ENCODE measurements around the gene CHPF.
A peak's percentile ranks its signal among the peaks of the same experiment; 100 is the strongest.

The CHPF gene

DNA sequence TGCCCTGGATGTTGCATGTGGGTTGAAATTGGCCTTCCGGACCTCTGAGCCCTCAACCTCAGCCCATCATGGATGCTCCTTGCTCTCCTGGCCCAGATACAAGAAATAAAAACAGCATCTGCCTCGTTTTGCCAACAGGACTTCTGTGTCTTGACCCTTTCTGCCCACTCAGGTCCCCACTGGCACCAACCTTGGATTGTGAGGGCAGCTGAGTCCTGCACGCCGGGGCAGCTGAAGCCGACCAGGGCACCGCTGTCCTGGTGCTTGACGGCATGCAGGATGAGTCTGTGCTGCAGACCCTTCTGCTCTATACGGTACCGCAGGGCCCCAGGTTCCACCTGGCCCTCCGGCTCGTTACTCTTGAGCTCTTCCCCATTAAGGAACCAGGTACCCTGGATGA is 23.0 kb upstream of the CHPF start:
- DNase-seq = no peak

DNA sequence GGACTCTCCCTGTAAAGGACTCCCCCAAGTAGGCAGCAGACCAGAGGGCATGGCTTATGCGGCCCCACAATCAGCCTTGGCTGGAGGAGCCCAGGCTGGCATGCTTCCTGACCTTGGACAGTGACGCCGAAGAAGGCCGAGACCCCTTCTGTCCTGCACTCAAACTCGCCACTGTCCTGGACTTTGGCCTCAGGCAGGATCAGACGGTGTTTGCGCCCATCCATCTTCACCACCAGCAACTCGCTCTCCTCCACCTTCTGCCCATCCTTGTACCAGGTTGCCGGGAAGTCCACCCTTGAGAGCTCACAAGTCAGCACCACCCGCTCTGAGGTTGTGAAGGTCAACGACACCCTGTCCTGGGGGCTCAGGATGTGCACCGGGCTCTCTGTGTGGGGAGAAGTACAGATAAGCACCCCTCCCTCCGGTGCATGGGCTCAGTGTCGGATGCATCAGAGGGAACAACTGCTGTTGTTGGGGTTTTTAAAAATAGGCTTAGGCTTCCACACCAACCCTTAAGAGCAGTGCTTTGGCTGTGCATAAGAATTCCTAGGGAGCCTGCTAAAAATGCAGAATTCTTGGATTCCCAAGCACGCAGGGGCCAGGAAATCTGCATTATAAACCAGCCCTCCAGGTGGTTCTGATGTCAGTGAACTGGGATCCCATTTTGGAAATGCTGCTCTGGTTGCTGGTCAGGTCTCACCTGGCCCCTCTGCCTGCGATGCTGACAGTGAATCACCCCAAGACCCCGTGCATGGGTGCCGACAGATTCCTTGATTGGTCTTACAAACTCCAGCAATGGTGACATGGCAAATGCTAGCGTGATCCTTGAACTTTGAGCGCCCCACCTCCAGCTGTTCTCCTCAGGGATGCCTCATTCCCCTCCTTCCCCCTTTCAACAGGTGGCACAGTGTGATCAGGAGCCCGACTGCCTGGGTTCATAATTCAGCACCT is 21.8 kb upstream of the CHPF start:
- DNase-seq = no peak

DNA sequence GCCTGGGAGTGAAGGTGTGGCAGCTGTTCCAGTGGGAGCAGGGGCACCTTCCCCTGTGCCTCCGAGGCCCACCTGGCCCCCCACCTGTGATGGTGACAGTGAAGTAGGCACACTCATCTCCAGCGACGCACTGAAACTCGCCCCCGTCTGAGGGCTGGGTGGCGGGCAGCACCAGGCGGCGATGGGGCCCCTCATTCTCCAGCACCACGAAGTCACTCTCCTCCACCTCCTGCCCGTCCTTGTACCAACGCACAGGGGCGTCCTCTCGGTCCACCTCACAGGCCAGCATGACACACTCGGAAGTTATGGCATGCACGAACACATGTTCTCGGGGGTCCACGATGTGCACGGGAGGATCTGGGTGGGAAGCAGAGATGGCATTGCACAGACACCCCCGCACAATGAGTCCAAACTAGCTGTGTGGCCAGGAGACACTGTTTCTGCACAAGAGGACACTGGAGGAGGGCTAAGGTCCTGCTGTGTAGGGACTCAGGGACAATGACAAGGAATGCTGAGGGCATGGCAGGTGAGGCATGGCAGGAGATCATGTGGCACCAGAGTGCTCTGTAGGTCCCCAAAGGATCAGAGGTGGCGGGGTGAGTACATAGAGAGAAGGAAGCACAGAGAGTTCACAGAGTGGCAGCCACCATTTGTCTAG is 19.8 kb upstream of the CHPF start:
- DNase-seq = no peak

DNA sequence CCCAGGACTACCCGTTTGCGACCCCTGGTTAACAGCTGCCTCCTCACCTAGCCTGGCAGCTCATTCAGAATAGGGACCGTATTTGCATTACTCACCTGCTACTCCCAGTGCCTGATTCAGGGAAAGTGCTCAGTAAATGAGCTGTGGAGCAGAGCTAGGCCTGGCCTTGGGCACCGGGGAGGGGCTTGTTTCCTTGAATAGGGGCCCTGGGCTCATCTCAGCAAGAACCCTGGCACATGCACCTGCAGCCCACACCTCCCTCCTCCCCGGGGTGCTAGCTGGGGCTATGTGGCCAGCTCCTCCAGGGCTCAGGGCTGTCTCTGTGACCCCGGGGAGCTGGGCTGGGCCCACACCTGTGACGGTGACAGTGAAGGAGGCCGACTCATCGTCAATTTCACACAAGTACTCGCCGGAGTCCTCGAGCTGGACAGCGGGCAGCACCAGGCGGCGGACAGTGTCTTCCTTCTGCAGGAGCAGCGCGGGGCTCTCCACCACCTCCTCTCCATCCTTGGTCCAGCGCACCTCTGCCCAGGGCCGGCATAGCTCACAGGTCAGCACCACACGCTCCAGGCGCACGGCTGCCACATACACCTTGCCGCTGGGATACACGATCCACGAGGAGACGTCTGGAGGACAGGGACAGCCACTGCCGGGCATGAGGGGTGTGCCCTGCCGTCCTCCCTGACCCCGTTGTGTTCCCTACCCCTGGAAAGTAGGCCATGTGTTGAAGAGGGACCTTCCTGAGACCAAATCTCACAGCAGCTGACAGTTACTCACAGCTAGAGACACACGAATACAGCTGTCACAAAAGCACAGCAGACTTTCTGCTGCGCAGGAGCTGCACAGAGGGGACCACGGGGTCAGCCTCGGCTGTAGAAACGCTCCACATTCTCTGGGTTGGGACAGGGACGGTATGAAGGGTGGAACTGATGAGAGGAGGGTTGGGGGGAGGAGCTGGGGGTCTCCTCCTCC is 18.7 kb upstream of the CHPF start:
- no peak for DNase-seq

DNA sequence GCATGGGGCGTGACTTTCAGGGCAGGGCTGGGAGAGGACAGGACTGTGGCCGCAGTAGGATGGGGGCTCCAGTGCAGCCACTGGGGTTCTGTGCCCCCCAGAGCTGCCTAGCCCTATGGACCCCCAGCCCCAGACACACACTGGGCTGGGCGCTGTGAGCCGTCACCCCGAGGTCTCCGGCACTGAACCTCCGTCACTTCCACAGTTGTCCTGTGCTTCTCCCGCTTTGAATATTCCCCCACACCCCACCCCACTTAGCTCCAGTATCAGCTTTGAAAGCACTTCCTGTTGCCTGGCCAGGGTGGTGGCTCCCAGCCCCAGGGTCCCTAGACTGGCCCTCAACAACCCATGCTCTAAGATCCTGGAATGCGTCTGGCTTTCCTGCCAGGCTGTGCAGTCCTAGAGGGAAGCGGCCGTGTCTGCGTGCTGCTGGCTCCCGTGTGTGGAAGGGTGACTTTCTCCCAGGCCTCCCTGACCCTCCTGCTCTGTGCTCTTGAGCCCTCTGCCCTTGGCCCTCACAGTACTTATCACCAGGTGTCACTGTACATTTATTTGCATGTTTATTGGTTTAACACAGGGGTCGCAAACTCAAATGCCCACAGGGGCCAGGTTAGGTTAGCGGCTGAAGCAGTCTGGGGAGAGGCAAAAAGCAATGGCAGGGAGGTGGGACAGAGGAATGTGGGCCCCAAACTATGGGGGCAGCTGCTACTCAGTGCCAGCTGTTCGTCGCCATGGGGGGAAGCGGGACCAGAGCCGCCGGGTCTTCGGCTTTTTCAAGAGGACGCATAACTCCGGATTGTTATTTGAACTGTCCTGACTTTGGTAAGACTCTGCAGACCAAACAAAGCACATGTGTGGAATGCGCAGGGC is 17.8 kb upstream of the CHPF start:
- DNase-seq = no peak

DNA sequence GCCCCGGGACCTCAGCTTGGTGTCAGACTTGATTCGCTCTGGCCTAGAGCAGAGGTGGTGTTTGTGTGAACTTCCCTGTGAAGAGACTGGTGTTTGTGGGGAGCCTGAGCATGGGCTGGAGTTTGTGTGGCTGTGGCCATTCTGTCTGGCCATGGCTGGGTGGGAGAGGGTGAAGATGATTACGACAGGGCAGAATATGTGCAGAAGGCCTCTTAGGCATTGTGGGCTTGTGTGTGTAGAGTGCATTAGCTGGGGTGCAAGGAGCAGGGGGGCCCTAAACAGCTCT is 17.2 kb upstream of the CHPF start:
- DNase-seq = no peak

DNA sequence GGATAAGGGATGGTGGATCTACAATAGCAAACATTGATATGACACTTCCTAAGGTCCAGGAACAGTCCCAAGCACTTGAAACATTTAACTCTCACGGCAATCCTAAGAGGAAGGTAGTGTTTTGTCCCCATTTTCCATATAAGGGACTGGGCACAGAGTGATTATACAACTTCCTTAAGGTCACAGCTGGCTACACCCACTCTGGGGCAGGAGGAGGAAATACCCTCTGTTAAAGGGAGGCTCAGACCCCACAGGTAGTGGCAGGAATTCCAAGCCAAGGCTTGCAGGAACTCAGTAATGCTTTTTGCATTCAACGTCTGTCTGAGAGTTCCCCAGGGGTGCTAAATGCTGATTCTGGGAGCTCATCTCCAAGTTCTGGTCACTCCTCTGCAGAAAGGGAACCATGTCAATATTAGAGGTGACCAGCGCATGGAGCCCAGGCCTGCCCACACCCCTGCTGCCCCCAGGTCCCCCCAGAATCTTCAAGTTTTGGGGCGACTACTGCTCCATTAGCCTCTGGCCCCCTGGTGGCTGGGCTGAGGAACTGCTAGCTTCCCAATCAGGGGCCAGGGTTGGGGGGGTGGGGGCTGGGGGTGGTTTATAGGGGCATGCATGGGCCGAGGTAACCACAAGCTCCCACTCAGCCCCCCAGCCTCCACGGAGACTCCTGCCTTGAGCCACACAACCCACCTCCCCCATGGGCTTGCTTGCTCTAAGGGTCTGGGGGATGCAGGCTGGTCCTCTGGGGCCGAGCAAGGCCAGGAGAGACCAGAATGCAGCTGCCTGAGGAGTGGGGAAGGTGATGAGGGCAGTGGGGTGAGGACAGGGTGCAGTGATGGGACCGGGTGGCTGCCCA is 16.7 kb upstream of the CHPF start:
- DNase-seq = no peak

DNA sequence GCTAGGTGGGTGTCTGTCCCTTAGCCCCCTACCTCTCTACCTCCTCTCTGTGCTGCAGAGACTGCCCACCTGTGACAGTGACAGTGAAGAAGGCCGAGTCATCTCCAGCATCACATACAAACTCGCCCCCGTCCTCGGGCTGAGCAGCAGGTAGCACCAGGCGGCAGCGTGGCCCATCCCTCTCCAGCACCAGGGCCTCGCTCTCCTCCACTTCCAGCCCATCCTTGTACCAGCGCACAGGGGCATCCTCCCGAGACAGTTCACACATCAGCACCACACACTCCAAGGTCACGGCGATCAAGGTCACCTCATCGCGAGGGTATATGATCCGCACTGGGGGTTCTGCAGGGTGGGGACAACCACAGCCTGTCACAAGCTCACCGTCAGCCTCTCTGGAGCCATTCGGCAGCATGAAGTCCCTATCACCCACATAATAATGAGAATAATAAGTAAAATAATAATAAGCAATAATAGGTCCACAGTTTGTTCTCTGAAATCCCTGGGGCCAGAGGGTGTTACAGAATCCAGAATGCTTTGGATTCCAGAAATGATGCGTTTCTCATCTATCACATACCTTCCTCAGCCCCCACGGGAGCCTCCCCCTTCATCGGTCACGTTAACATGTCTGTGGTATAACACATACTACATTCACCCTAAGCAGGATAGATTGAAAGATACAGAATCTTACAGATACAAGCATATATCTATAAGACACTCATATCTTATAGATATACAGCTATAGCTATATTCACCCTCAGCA is 15.7 kb upstream of the CHPF start:
- no peak for DNase-seq

DNA sequence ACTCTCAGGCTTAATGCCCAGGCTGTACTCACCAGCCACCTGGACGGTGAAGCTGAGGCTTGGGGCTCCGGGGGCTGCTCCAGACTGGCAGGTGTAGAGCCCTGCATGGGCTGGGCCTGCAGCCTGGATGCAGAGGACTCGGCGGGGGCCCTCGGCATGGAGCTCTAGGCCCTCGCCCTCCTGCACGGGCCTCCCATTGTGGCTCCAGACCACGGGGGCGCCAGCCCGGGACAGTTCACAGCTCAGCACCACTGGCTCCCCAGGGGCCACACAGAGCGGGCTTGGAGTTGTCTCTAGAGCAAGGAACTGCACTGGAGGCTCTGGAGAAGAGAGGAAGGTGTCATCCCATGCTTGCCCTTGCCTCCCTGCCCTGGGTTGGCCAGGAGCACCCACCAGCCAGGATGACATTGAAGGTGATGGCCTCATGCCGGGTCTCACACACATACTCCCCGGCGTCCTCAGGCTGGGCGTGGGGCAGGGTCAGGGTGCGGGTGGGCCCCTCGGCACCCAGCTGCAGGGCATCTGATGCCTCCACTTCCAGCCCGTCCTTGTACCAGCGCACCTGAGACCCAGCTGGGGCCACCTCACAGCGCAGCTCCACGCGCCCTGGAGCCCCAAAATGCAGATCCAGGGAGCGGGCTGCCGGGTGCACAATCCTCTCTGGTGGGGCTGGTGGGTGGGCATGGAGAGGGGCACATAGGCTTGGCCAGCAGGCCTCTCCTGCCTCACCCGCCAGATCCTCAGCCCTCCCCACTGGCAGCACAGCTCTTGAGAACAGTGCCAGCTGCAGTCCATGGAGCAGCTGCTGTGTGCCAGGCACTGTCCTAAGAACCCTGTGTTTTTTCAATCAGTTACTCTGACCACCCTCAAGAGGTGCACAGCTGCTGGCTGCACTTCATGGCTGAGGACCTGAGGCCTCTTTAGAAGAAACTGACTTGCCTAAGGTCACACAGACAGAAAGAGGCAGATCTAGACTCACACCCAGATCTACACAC is 14.5 kb upstream of the CHPF start:
- no peak for DNase-seq

DNA sequence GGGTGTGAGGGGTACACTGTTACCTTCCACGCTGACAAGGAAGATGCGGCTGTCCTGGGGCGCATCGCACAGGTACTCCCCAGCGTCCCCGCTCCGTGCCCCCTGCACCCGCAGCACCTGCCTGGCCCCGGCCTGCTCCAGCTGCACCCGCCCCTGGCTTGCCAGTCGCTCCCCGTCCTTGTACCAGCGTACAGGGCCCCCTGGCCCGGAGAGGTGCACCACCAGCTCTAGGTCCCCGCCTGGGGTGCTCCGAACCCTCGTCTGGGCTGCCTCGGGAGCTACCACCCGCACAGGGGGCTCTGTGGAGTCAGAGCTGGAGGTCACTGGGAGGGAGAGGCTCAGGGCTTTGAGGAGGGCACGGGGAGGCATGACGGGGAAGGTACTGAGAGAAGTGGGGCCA is 13.7 kb upstream of the CHPF start:
- DNase-seq = no peak

DNA sequence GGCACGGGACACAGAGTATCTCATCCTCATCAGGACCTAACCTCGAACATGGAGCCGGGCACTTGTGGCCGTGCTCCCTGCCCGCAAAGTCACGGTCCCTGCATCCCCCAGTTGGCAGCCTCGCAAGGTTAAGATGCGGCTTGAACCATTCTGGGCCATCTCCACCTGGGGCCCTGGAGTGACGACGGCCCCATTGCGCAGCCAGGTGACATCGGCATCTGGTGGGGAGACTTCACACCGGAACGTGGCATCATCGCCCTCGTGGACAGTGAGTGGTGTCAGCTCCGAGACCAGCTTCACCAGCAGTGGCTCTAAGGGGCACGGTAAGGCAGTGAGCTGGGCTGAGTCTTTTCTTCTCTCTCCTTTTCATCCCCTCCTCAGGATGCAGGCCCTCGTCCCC is 12.8 kb upstream of the CHPF start:
- no peak for DNase-seq

DNA sequence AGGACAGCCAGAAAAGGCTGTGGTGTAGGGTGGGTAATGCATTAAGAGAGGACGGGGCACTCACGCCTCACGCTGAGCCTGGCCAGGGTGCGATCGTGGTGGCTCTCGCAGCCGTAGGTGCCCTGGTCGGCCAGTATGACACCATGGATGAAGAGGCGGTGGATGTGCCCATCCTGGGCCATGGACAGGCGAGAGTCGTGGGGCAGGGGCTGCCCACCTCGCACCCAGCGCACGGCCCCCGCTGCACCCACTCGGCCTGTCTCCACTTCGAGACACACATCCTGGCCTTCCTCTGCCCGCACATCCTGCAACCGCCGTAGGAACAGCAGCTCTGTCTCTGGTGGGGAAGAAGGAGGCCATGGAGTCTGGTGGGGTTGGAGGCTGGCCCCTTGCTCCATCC is 12.3 kb upstream of the CHPF start:
- DNase-seq = no peak

DNA sequence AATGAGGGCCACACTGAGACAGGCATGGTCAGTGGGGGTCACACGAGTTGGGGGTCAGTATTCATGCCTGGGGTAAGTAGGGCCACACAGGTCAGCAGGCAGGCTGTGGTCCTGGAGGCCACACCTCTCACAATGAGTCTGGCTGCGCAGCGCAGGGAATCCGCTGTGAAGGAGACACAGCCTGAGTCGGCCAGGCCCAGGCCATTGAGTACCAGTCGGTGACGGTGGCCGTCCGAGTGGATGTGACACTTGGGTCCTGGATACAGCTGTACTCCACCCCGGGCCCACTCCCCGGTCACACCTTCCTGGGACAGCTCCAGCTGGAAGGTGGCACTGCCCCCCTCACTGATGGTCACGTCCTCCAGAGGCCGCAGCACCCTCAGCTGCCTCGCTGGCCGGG is 10.7 kb upstream of the CHPF start:
- DNase-seq = no peak

DNA sequence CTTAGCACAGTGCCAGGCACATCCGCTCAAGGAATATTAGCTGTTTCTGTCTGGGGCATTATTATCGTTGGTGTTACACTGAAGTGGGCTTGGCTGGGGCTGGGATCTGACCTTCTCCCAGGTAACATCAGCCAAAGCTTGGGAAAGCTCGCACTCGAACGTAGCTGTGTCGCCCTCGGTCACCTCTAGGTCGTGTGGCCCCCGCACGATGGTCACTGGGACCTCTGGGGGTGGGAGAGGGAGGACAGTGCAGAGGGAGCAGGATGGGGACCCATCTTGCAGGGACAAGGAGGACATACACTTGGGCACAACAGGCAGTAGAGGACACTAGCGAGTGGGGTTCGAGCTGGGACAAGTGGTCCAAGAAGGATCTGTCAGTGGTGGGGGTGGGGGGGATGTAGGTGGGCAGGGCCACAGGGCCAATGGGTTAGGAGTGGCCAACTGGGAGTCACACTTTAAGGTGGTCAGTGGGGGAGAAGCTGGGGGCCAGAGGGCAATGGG is 9.9 kb upstream of the CHPF start:
- no peak for DNase-seq

DNA sequence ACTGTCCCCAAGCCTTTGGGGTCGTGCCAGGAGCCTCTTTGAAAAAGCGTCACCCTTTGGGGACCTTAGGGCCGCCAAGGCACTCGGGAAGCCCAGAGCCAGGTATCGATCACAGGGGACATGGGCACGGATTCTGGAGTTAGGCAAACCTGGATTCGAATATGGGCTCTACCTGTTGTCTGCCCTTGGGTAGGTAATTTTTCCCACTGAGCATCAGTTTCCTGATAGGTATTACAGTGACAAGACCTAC is 9.5 kb upstream of the CHPF start:
- no peak for DNase-seq

DNA sequence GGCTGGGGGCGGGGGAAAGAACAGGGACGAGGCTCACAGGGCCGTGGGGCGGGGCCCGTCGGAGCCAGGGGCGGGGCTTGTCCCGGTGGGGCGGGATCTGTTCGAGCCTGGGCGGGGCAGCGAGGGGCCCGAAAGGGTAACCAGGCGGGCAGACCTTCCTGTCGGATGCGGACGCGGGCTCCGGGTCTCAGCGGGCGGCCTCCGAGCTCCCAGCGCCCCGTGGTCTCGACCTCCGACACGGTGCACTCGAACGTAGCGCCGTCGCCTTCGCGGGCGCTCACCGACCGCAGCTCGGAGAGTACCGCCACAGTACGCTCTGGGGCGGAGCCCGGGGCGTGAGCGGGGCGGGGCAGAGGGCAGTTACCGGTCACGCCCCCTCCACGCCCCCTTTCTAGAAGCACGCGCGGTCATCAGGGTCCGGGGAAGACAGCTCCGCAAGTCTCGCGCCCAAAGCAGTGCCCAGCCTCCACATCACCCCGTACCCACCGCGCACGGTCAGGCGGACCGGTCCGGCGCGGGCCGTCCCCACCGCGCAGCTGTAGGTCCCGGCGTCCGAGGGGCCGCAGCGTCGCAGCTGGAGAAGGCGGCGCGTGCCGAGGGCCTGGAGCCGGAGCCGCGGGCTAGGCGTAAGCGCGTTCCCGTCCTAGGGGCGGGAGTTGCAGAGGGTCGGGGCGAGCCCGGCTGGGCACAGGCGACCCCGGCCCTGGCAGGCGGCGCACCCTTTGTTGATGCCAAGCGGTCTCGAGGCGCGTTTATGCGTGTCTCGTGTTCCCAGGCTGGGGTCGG is 9.0 kb upstream of the CHPF start:
- DNase-seq = peak; percentile 46

DNA sequence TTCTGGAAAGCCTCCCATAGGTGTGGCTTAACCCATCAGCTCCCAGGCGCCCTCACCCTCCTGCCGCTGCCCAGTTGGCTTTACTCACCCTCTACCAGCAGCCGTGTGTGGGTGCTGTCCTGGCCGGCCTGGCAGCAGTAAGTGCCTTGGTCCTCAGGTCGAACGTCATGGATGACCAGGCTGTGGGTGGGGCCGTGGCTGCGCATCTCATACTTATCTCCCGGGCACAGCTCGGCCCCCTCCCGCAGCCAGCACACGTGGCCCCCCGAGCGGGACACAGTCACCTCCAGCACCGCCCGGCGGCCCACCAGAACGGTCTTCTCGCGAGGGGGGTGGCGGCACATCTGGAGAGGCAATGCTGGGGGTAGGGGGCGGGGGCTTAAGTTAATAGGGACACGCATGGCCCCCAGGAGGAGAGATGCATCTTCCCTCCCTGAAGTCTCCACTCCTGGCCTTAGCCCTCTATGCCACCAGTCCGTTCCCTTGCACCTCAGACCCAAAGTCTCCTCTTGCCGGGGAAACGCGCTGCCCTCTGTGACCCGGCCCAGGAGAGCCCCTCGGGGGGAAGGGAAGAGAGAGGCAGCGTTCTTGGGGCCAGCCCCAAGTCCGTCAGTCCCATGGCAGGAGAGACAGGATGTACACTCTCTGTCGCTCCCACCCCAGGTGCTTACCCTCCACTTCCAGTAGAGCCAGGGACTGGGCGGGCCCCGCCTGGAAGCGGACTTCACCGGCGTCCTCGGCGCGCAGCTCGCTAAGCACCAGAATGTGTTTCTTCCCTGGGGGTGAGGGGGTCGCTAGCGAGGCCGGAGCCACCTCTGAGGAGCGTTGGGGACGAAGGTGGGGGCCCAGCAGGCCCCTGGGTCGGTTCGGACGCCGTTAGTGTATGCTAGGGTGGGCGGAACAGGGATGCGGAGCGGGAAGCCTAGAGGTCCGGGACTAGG is 8.1 kb upstream of the CHPF start:
- no peak for DNase-seq

DNA sequence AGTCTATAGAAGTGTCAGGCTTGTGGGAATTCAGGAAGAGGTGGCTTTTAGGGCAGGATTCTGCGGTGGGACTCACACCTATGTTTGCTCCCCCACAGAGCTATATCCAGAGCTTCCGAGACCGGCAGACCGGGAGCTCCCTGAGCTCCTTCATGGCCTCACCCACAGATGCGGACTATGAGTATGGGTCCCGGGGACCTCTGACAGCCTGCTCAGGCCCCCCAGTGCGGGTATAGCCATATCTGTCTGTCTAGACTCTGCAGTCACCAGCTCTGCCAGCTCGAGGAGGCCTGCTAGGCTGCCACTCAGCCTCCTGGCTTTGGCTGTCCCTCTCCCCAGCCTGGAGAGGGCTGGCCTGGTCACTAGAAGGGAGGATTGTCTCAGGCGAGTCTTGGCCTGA is 6.0 kb upstream of the CHPF start:
- DNase-seq = no peak
